GM23248 (cell line): ENCODE data around the gene MRPL38. TPM values are rescaled to one million over a fixed set of nuclear protein-coding genes. Genes with fewer than 3 reads are reported as not detected.

Source experiments
- DNase-seq: peaks from one replicate; pipeline ENCODE4 v3.0.0-alpha.2; 2015
- H2AFZ ChIP-seq: fragments of 200-600 bp; sonication (generic); 2 replicates; pipeline ENCODE4 v1.6.1; 2016; ENCODE audit warnings: antibody characterized with exemption
- H3F3A ChIP-seq: fragments of 200-600 bp; sonication (generic); 2 replicates; pipeline ENCODE4 v1.6.1; 2016; ENCODE audit warnings: mild to moderate bottlenecking, antibody characterized with exemption, mixed run types; ENCODE audit not compliant: insufficient read depth
- H3K27ac ChIP-seq: fragments of 200-600 bp; sonication (generic); 2 replicates; pipeline ENCODE4 v1.5.1; 2016; ENCODE audit warnings: mild to moderate bottlenecking
- H3K27me3 ChIP-seq: fragments of 200-600 bp; sonication (generic); replicated peaks from 2 replicates; pipeline ENCODE4 v1.6.1; 2016; ENCODE audit warnings: mild to moderate bottlenecking; ENCODE audit not compliant: insufficient read depth
- H3K36me3 ChIP-seq: fragments of 200-600 bp; sonication (generic); 2 replicates; pipeline ENCODE4 v1.6.1; 2016; ENCODE audit warnings: low read depth, mild to moderate bottlenecking
- H3K4me1 ChIP-seq: fragments of 200-600 bp; sonication (generic); 2 replicates; pipeline ENCODE4 v1.6.1; 2016; ENCODE audit warnings: mild to moderate bottlenecking; ENCODE audit not compliant: insufficient read depth
- H3K4me2 ChIP-seq: fragments of 200-600 bp; sonication (generic); one replicate; pipeline ENCODE4 v1.6.1; 2016; ENCODE audit warnings: mild to moderate bottlenecking; ENCODE audit not compliant: unreplicated experiment
- H3K4me3 ChIP-seq: fragments of 200-600 bp; sonication (generic); 2 replicates; pipeline ENCODE4 v1.5.1; 2016; ENCODE audit warnings: mild to moderate bottlenecking
- H3K79me2 ChIP-seq: fragments of 200-600 bp; sonication (generic); 2 replicates; pipeline ENCODE4 v1.6.1; 2016; ENCODE audit warnings: mild to moderate bottlenecking; ENCODE audit not compliant: insufficient read depth
- H3K9ac ChIP-seq: fragments of 200-600 bp; sonication (generic); 2 replicates; pipeline ENCODE4 v1.6.1; 2016; ENCODE audit warnings: mild to moderate bottlenecking
- H3K9me2 ChIP-seq: fragments of 200-600 bp; sonication (generic); 2 replicates; pipeline ENCODE4 v1.6.1; 2016; ENCODE audit warnings: mixed run types, mild to moderate bottlenecking, moderate library complexity; ENCODE audit not compliant: insufficient read depth
- H3K9me3 ChIP-seq: fragments of 200-600 bp; sonication (generic); one replicate; pipeline ENCODE4 v1.6.1; 2017; ENCODE audit warnings: low read depth
- H4K20me1 ChIP-seq: fragments of 200-600 bp; sonication (generic); 2 replicates; pipeline ENCODE4 v1.6.0; 2016; ENCODE audit not compliant: insufficient read depth
- EZH2 ChIP-seq: fragments of 200-600 bp; sonication (generic); IDR thresholded peaks from 2 replicates; pipeline ENCODE4 v1.6.1; 2018; ENCODE audit warnings: antibody characterized with exemption, mild to moderate bottlenecking; ENCODE audit not compliant: insufficient read depth, poor library complexity, severe bottlenecking
- EZH2phosphoT487 ChIP-seq: fragments of 200-600 bp; sonication (generic); IDR thresholded peaks from 2 replicates; pipeline ENCODE4 v1.6.1; 2018; ENCODE audit warnings: antibody characterized with exemption, moderate library complexity, mild to moderate bottlenecking, low read depth; ENCODE audit not compliant: insufficient read depth
- WGBS, 2 experiments: methylation state at CpG; one replicate each; pipeline ENCODE4 v1.1.6; 2015 to 2017; ENCODE audit warnings: low lambda C conversion rate in 2 of 2, low coverage in 1 of 2; ENCODE audit errors: missing lambda C conversion rate in 2 of 2; 5-methylcytosine and 5-hydroxymethylcytosine counted together
- in situ Hi-C: fragments of 300-500 bp; cut with MboI; formaldehyde crosslinking; loops from 2 replicates; pipeline ENCODE4 v1.15.0; 2020
- polyA plus RNA-seq: library from polyadenylated mRNA; unstranded; fragments of >200 nt; fragmentation: Nextera tagmentation; extraction: Ambion mirVana; gene quantifications from 2 replicates; pipeline ENCODE4 v1.2.1, GENCODE V29; 2016
- total RNA-seq: library from RNA; depleted of rRNA; stranded (reverse); fragments of >200 nt; shearing (Covaris generic); gene quantifications from 2 replicates; pipeline ENCODE4 v1.2.3, GENCODE V29; 2014

Gene MRPL38
- total and polyA plus RNA-seq, 2 experiments from 2014 or later = 18.8 to 51.9 TPM

DNA sequence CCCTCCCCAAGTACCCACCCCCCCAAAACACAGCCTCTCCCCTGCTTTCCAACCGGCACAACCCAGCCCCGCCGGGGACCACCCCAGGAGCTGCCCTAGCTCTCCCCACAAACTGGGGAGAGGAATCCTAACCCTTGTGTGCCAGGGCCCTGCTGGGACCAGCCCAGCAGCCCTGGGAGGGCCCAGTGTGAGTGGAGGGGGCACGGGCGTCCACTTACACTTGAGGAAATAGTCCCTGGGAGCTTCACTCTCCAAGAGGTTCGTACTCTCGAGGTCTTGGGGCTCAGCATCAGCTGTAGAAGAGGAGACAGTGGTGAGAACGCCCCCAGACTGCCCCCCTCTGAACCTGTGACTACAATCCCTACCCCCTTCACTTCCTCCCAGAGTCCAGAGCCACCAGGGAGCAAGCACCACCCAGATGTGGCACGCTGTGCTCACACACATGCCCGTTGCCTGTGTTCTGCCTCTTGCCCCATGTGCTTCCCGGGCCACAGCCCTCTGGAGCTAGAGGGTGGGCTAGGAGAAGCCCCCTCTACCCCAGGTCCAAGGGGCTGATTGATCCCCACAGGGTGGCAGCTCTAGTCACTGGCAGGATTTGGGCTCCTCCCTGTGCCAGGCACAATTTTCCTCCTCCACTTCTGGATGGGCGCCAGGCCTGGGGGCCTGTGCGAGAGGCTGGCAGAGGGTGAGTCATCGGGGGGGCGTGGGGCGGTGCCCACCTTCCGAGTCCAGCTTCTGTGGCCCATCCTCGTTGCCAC lies 29.3 kb downstream of the MRPL38 start:
- Histone ChIP-seq H3F3A (peaks cover 11% of the 10 kb centered on the region; the same call in 1 of the 2 replicates), H3K9me3 (no peaks in the 10 kb centered on the region), H3K4me1 (peaks cover 30% of the 10 kb centered on the region), H3K4me2 (no peak overlapping the region), H4K20me1 (no peaks in the 10 kb centered on the region), H3K27ac (no peak overlapping the region), H2AFZ (no peak overlapping the region), H3K4me3 (no peak overlapping the region), H3K27me3 (peaks cover 12% of the 10 kb centered on the region), H3K9me2 (no peaks in the 10 kb centered on the region), H3K9ac (no peak overlapping the region), H3K36me3 (no peaks in the 10 kb centered on the region), H3K79me2 (no peaks in the 10 kb centered on the region)
- 48 to 51% methylated on average over 15 to 18 of the region's 18 CpGs for WGBS, 2 experiments
- no peak for TF ChIP-seq EZH2phosphoT487
- TF ChIP-seq EZH2 = no peak
- in situ Hi-C loops = no loop called here
- no peak for DNase-seq

DNA sequence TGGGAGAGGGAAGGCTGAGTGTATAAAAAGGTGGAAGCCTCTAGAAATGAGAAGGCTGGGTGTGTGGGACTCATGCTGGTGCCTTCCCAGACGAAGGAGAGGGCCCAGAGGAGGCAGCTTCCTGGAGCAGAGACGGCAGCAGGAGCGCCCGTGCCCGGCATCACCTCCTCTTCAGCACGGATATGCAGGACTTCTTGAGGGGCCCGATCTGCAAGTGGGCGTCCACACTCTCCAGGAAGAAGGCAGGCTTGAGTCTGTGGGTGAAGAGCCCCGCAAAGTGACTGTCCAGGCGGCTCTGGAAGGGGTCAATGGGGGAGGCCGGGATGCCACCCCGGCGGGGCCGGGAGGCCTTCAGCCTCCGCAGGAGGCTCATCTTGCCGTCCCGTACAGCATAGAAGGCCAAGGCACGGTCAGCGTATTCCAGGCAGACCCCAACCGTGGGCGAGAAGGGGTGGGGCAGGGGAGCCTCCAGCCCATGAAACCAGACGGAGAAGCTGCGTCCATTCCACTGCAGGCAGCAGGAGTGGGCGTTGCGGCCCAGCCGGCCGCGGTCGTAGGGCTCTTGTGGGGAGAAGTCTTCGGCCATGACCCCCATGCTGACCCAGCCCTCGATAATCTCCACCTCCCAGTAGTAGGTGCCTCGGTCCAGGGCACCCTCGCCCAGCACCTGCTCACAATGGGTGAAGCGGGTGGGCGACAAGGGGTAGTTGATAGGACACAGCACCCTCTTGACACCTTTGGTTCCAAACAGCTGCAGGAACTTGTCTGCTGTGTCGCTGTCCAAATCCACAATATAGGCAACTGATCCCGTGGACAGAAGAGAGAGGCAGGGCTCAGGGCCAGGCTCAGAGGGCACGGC lies 30.1 kb downstream of the MRPL38 start:
- Histone ChIP-seq H4K20me1 (no peaks in the 10 kb centered on the region), H3F3A (peaks cover 5% of the 10 kb centered on the region; the same call in 1 of the 2 replicates), H3K4me3 (no peak overlapping the region), H3K27me3 (peaks cover 7% of the 10 kb centered on the region), H3K36me3 (no peaks in the 10 kb centered on the region), H2AFZ (no peak overlapping the region), H3K4me2 (no peak overlapping the region), H3K9ac (no peak overlapping the region), H3K9me3 (no peaks in the 10 kb centered on the region), H3K4me1 (peaks cover 36% of the 10 kb centered on the region), H3K27ac (no peak overlapping the region), H3K9me2 (no peaks in the 10 kb centered on the region), H3K79me2 (no peaks in the 10 kb centered on the region)
- no peak for DNase-seq
- 88 to 91% methylated on average over 30 to 37 of the region's 38 CpGs for WGBS, 2 experiments
- in situ Hi-C loops = no loop called here
- no peak for TF ChIP-seq EZH2
- TF ChIP-seq EZH2phosphoT487 = no peak

DNA sequence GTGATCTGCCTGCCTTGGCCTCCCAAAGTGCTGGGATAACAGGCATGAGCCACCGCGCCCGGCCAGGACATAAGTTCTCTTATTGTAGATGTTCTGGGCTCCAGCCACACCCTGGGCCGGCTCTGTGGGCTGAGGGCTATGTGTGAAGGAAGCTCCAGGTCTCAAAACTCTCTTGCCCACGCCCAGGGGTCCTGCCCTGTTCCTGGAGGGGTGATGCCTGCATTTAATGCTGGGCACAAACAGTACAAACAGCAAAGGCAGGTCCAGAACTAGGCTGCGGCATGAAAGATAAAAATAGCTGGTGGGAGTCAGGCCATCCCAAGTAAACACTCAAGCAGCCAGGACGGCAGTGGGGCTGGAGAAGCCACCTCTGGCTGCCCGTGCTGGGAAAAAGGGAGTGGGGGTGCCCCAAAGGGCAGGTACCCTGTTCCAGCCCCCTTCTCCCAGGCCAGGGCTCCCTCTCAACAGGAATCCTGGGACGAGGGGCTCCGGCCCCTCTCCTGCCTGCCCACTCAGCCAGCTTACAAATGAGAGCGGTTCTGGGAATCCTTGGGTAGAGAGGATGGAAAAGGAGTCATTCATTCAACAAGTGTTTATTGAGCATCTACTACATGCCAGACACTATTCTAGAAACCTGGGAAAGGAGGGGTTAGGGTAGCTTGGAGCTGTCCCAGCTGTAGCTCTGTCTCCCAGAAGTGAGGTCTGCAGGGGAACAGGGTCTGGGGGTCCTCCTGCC lies 30.9 kb downstream of the MRPL38 start:
- H3K9ac ChIP-seq = no peak overlapping the region

More for the DNA sequence above, 30.9 kb downstream of the MRPL38 start:
- 52 to 55% methylated on average over 11 of the region's 11 CpGs for WGBS, 2 experiments
- Histone ChIP-seq H3F3A (peaks cover 6% of the 10 kb centered on the region; the same call in 1 of the 2 replicates), H3K9me2 (no peaks in the 10 kb centered on the region), H2AFZ (no peak overlapping the region), H3K9me3 (no peaks in the 10 kb centered on the region), H3K4me2 (no peak overlapping the region), H3K36me3 (no peaks in the 10 kb centered on the region), H3K4me3 (no peak overlapping the region), H4K20me1 (no peaks in the 10 kb centered on the region), H3K27me3 (peaks cover 1% of the 10 kb centered on the region; the same call in 1 of the 2 replicates), H3K4me1 (peaks cover 44% of the 10 kb centered on the region), H3K27ac (no peak overlapping the region), H3K79me2 (no peaks in the 10 kb centered on the region)
- TF ChIP-seq EZH2phosphoT487 (no peak), EZH2 (no peak)
- no peak for DNase-seq
- in situ Hi-C loops = no loop called here
